ENCODE results near the gene SLC44A5. TPM values are rescaled to one million over a fixed set of nuclear protein-coding genes. Genes with fewer than 3 reads are reported as not detected.

SLC44A5 gene
- total and polyA plus RNA-seq, 2 donors (not counting 1 experiment from before 2014, with no cell fraction given) = 2.8 to 4.2 TPM

GRCh38 chr1:75245239-75245638, 365.7 kb downstream of the SLC44A5 start:
- POLR2A ChIA-PET = no interaction called here
- intact Hi-C loops (cut with micrococcal nuclease) = no loop called here
- no peak overlapping the region for H3K27ac Mint-ChIP-seq

DNA sequence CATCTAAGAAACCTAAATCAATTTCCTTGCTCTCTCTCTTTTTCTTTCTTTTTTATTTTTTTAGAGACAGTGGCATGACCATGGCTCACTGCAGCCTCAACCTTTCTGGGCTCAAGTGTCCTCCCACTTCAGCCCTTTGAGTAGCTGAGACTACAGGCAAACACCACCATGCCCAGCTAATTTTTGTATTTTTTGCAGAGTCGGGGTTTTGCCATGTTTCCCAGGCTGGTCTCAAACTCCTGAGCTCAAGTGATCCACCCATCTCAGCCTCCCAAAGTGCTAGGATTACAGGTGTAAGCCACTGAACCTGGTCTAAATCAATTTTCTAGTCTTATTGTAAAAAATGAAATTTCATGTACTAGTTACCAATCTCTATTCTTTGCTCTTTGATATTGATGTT, 367.8 kb downstream of the SLC44A5 start:
- Histone ChIP-seq H4K20me1 (ENCODE audit: control insufficient read depth, insufficient read depth, low read length, poor library complexity, severe bottlenecking) (no peaks in the 10 kb centered on the region), H2AFZ (ENCODE audit: insufficient read depth, low read depth, low read length, poor library complexity, severe bottlenecking) (no peak overlapping the region), H3K9ac (ENCODE audit: low read length) (no peak overlapping the region), H3K4me1 (ENCODE audit: control insufficient read depth in 2 of 2, insufficient read depth in 2 of 2, low read length in 2 of 2) (peaks cover 0 to 4% of the 10 kb centered on the region in 2 donors), H3K9me3 (ENCODE audit: control extremely low read depth in 1 of 3, control insufficient read depth in 2 of 3, insufficient read depth in 1 of 3, low read length in 2 of 3) (no peaks in the 10 kb centered on the region), H3K4me2 (replicated peaks; ENCODE audit: low read depth, low read length, poor library complexity, severe bottlenecking) (no peak overlapping the region), H3K27ac (ENCODE audit: low read length in 2 of 2) (no peak overlapping the region), H3K27me3 (replicated peaks in 1 of 4; ENCODE audit: control extremely low read depth in 1 of 4, control insufficient read depth in 3 of 4, insufficient read depth in 4 of 4, low read length in 3 of 4) (no peaks in the 10 kb centered on the region), H3K4me3 (ENCODE audit: control extremely low read depth in 1 of 5, extremely low read depth in 1 of 5, insufficient read depth in 1 of 5, low read depth in 2 of 5, low read length in 4 of 5) (no peak overlapping the region), H3K36me3 (replicated peaks in 1 of 2; ENCODE audit: control extremely low read depth in 1 of 2, control insufficient read depth in 1 of 2, extremely low read depth in 1 of 2, insufficient read depth in 2 of 2, low read length in 1 of 2) (no peaks in the 10 kb centered on the region), H3K79me2 (ENCODE audit: control insufficient read depth, insufficient read depth, low read length) (no peaks in the 10 kb centered on the region)
- Mint-ChIP-seq H3K9me3 (ENCODE audit: insufficient read depth) (no peaks in the 10 kb centered on the region), H3K27ac (no peak overlapping the region), H3K4me3 (no peak overlapping the region), H3K4me1 (peaks cover 8% of the 10 kb centered on the region), H3K27me3 (peaks cover 4% of the 10 kb centered on the region)
- DNase-seq (no peak), ATAC-seq (ENCODE audit: low read depth) (no peak)
- ChIA-PET POLR2A (interaction anchor here (0.6 kb wide), 1 partner anchor 486 kb away, joined by 7 read pairs; no protein-coding TSS in a partner anchor), CTCF (interaction anchor here (2.7 to 2.9 kb wide), 2 partner anchors 10 to 23 kb away, joined by 6 to 14 read pairs; no protein-coding TSS in a partner anchor)
- intact Hi-C loops (cut with micrococcal nuclease) = no loop called here
- WGBS (ENCODE audit: insufficient coverage) = no CpG with 5 or more reads among the region's 1 CpG
- TF ChIP-seq, protein P1, sequence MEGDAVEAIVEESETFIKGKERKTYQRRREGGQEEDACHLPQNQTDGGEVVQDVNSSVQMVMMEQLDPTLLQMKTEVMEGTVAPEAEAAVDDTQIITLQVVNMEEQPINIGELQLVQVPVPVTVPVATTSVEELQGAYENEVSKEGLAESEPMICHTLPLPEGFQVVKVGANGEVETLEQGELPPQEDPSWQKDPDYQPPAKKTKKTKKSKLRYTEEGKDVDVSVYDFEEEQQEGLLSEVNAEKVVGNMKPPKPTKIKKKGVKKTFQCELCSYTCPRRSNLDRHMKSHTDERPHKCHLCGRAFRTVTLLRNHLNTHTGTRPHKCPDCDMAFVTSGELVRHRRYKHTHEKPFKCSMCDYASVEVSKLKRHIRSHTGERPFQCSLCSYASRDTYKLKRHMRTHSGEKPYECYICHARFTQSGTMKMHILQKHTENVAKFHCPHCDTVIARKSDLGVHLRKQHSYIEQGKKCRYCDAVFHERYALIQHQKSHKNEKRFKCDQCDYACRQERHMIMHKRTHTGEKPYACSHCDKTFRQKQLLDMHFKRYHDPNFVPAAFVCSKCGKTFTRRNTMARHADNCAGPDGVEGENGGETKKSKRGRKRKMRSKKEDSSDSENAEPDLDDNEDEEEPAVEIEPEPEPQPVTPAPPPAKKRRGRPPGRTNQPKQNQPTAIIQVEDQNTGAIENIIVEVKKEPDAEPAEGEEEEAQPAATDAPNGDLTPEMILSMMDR (IDR thresholded peaks at IDR 0.05) = no peak
- TF ChIP-seq EZH2 (IDR thresholded peaks at IDR 0.05; ENCODE audit: borderline replicate concordance, insufficient read depth, low read depth, low read length, poor library complexity, severe bottlenecking) = no peak

More at GRCh38 chr1:75245239-75245638, 365.7 kb downstream of the SLC44A5 start:
- DNase-seq (no peak), ATAC-seq (ENCODE audit: low read depth) (no peak)
- Mint-ChIP-seq H3K4me1 (peaks cover 8% of the 10 kb centered on the region), H3K27me3 (no peaks in the 10 kb centered on the region), H3K9me3 (ENCODE audit: insufficient read depth) (peaks cover 2% of the 10 kb centered on the region), H3K4me3 (no peak overlapping the region)
- Histone ChIP-seq H2AFZ (ENCODE audit: insufficient read depth, low read depth, low read length, poor library complexity, severe bottlenecking) (no peak overlapping the region), H3K4me3 (ENCODE audit: control extremely low read depth in 1 of 5, extremely low read depth in 1 of 5, insufficient read depth in 1 of 5, low read depth in 2 of 5, low read length in 4 of 5) (no peak overlapping the region), H3K9me3 (ENCODE audit: control extremely low read depth in 1 of 3, control insufficient read depth in 2 of 3, insufficient read depth in 1 of 3, low read length in 2 of 3) (no peaks in the 10 kb centered on the region), H3K27ac (ENCODE audit: low read length in 2 of 2) (no peak overlapping the region), H3K27me3 (replicated peaks in 1 of 4; ENCODE audit: control extremely low read depth in 1 of 4, control insufficient read depth in 3 of 4, insufficient read depth in 4 of 4, low read length in 3 of 4) (no peaks in the 10 kb centered on the region), H3K79me2 (ENCODE audit: control insufficient read depth, insufficient read depth, low read length) (no peaks in the 10 kb centered on the region), H4K20me1 (ENCODE audit: control insufficient read depth, insufficient read depth, low read length, poor library complexity, severe bottlenecking) (no peaks in the 10 kb centered on the region), H3K4me2 (replicated peaks; ENCODE audit: low read depth, low read length, poor library complexity, severe bottlenecking) (no peak overlapping the region), H3K4me1 (ENCODE audit: control insufficient read depth in 2 of 2, insufficient read depth in 2 of 2, low read length in 2 of 2) (peaks cover 0 to 4% of the 10 kb centered on the region in 2 donors), H3K36me3 (replicated peaks in 1 of 2; ENCODE audit: control extremely low read depth in 1 of 2, control insufficient read depth in 1 of 2, extremely low read depth in 1 of 2, insufficient read depth in 2 of 2, low read length in 1 of 2) (no peaks in the 10 kb centered on the region), H3K9ac (ENCODE audit: low read length) (no peak overlapping the region)
- CTCF ChIA-PET = interaction anchor here (0.5 to 2.7 kb wide), 3 partner anchors 12 to 490 kb away, joined by 3 to 6 read pairs (median 3); no protein-coding TSS in a partner anchor
- TF ChIP-seq EZH2 (IDR thresholded peaks at IDR 0.05; ENCODE audit: borderline replicate concordance, insufficient read depth, low read depth, low read length, poor library complexity, severe bottlenecking) = no peak
- TF ChIP-seq, protein P1 (IDR thresholded peaks at IDR 0.05) = no peak
